UCSD-AML1 (cell line): ENCODE measurements around the gene DLGAP3.

Experiments
- DNase-seq: peaks from one replicate; lab custom pipeline; 2025; ENCODE audit not compliant: unreplicated experiment; lab: John Stamatoyannopoulos, UW

Gene DLGAP3

DNA sequence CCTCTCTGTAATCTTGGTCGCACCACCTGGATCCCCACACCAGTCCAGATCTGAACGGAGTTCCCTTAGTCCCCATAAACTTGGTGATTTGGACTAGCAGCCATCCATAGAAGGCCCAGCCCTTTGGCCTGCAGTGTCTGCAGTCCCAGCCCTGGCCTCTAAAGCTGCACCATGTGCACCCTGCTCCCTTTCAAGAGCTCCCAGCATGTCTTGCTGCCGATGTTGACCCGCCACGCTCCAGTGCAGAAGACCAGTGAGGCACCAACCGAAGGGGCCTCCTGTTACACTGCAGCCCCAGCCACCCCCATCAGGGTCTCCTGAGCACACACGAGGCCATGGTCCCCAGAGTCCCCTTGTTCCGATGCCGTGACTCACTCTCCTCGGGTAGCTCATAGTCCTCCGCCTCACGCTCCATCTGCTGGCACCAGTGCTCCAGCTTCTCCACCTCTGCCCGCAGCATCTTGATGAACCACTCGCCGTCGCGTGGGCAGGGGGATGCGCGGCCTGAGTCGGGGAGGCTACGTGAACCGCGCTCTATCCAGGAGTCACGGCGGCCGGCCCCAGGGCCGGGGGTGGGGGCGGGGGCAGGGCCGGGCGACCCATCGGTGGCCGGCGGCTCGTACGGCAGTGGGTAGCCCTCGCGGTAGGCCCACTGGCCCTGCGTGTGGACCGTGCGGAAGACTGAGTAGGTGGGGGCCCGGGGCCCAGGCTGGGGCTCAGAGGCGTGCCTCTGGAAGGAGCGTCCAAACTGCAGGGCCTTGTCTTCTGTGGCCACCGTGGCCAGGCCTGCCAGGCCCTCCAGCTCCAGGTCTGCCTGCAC lies 61.0 kb downstream of the DLGAP3 start:
- DNase-seq, result no peak

DNA sequence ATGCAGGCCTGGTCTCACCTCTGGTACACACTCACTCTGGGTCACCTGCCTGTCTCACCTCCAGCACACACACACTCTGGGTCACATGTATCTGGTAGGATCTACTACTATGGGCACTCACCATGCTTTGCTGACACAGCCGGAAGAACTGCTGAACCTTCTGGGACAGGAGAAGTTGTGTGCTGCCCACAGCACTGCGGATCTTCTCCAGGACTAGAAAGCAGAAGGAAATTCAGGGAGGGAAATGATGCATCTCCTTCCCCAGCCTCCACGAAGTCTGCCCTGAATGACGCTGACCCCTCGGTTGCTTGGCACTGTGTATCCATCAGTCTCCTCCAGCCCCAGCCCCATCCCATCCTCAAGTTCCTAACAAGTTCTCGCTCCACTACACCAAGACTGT lies 62.0 kb downstream of the DLGAP3 start:
- DNase-seq, result peak; percentile 61

DNA sequence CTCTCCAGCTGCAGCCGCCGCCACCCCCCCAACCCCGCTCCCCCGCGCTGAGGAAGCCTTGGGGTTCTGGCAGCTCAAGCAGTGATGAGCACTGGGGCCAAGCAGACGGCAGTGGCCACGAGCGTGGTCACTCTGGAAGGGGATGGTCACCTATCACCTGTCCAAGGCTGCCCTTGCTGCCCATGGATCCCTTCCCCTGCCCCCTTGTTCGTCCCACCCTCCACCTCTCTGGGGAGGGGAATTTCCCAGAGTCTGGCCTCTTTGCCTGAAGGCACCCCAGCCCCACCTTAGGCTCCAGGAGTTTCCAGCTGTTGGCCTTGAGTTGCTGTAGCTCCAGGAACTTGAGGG lies 62.7 kb downstream of the DLGAP3 start:
- no peak for DNase-seq

DNA sequence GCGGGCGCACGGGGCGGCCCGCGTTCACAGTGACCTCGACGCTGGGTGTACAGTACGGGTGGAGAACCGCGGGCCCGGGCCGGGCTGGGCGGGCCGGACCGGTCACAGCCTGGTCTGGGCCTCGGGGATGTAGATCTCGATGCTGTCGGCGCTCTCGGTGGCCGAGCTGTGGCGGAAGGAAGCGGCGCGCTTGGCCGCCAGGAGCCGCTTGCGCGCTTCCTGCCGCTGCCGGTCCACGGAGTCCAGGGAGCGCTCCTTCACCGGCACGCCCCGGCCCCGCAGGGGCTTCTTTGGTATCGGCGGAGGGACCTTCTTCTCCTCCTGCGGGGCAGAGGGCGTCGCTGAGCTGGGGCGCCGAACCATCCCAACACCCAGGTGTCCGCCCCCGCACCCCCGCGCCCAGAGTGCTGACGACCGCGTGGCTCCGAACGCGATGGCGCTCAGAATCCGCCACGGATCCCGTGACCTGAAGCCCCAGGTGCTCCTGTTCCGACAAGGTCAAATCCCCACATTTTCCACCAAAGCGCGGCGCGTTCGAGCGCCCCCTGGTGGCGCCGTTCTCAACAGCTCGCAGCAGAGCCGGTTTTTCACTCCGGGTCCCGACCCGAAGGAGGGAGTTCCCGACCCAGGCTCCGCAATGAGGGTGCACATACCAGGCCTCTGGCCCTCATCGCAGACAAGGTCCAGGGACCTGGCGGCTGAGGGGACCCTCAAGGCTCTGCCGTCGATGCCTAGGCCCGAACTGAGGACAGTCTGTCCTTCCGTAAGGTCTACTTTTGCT lies 63.3 kb downstream of the DLGAP3 start:
- DNase-seq, result peak; percentile 86

DNA sequence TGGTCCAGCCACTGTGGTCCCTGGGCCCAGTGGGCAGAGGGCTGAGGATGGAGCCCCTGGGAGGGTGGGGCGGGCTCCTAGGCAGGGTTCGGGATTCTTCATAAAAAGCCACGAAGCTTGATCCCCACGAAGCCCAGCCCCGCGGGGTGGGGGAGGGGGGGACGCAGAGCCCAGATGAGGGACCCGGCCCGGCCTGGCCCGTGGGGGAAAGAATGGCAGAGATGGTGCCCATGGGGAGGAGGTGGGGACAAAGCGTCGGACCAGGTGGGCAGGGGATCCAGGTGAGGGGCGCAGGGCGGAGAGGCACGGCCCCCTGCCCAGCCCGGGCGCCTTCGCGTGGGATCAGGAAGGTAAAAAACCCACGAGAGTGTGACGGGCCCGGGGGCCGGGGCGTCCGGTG lies 63.9 kb downstream of the DLGAP3 start:
- no peak for DNase-seq

DNA sequence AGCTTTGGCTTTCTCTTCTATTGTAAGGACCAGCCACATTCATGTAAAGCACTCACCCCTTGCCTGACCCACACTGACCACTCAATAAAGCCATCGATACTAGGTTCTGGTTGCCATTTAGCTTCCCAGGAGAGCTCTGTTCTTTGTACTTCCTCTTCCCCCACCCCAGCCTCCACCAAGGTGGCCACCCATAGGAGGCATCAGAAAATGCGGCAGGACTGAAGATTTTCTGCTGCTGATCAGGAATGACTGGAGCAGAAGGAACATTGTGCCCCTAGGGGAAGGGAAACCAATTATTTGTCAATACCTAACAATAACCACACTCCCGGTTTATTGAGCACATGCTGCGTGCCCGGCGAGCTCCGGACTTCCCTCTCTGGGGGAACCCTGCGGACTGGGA lies 64.7 kb downstream of the DLGAP3 start:
- DNase-seq, result no peak

DNA sequence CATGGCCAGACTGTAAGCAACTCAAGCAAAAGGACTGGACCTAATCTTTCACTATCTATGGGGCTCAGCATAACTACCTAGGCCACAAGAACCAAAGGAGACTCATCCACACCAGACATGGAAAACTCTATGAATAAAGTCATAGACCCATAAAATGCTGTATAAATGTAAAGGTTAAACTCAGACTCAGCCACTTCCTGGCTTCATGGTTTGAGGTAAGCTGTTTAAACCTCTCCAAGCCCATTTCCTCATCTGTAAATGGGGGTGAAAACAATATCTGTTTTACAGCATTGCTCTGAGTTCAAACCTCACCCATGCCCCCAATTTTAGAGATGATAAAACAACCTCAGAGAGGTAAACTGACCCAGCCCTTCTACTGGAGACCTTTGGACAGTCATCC lies 65.9 kb downstream of the DLGAP3 start:
- DNase-seq, result no peak

DNA sequence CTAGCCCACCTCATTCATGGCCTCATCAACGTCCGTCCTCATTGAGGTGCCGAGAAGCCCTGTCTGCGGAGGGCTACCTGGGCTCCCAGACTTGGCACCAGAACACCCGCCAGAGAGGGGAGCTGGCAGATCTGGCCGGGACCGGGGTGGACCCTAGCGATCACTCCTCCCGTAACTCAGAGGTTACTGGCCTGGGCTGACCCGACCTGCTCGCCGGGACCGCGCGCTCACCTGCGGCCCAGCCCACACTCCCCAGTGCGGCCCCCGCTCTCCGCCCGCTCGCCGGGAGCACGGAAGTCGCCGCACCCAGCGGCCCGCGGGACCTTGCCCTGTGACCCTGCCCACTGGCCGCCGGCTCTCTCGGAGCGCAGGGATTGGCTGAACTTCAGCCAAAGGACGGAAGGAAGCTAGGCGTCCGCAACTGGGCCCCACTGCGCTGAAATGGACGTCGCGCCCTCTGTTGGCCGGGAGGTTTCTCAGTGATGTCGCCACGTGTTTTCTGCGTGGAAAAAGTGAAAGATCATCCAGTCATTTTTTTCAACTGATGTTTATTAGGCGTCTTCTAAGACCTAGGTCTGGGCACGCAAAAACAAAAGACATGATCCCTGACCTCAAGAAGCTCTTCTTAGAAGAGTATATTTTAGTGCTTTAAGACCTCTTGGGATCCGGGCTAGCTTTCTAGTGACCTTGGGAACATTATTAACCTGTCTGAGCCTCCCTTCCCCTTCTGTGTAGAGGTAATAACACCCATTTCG lies 69.8 kb downstream of the DLGAP3 start, which contains the start of gene SMIM12:
Gene SMIM12 (minus strand): TSS at position 304 of the 755 bp plus-strand sequence. CDS start 3,772 bp downstream, outside the sequence.
- peak; percentile 93 for DNase-seq

DNA sequence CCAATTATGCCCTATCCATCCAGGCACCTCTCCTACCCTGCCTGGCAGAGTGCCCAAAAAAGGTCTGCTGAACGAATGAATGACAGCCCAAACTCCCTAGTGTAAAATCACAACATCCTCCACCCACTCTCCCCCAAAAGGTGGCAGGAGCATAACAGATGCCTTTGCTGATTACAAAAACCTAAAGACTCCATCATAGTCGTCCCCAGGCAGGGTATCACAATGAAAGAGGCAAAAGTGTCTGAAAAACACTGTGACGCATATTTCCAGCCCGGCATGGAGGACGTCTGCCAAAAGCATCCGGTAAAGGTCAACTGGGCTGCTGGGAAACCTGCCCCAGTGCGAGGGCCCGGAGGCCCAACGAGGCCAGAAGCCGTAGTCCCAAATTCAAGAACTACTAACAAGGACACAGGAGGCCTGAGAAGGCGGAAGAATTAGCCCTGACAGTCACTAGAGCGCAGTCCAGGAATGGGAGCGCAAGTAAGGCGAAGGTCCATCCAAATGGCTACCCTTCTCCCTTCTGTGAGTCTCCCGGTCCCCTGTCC lies 70.5 kb downstream of the DLGAP3 start:
- DNase-seq, result no peak

DNA sequence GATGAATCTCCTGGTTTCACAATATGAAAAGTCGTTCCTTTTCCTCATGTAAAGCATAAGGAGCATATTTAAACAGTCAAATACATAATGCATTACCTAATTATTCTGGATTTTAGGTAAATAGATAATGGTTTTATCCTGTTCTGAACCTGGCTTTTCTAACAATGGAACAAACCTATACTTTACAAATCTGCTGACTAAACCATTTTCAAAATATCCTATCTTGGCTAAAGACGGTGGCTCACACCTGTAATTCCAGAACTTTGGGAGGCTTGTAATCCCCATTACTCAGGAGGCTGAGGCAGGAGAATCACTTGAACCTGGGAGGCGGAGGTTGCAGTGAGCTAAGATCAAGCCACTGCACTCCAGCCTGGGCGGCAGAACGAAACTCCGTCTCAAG lies 72.8 kb downstream of the DLGAP3 start:
- no peak for DNase-seq

DNA sequence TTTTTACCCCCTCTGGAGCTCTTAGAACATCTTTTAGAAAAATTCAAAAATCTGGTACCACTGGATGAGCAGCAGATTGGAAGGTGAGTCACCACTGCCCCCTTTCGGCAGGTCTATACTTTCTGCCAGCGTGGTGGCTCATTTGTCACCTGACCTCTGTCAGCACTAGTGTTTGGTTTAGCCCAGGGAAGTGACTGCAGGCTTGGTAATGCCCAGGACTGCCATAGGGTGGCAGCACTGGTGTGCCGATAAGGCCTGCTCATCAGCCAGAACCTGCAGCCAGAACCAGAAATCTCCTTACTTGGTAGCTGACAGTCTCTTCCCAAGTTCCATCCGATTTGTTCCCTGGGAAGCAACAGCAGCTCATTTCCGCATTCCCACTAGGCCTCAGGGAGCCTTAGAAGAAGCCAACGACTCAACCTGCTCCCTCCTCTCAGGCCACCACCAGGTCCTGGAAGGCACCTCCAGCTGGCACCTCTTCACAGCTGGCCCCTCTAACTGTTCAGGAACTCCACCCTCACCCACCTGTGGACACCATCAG lies 76.7 kb downstream of the DLGAP3 start:
- peak; percentile 89 for DNase-seq

DNA sequence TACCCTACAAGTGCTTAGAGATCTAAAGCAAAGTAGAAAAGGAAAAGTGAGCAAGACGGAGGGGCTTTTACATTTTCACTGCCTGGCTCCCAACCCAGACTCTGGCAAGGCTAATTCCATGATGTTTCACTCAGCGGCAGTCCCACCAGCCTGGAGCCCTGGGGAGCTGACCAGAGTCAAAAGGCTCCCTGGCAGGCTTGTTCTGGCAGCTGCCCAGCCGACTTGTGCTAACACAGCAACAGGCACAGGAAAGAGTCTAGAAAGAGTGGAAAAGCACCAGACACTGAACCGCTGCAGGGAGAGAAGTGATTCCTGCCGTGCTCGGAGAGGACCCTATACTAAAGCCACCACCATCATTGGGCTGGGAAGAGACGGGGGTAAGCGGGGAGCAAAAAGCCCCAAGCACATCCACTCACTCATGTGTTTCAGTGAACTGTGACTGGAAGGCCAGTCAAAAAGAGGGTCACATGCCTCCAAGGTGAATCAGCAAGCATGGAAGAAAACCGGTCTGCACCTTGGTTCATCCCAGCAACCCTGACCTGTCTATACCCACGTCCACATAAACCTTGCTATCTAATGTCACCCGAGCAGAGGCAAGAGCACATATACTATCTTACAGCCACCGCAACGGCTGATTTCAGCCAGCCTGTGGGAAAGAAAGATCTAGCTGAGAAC lies 77.9 kb downstream of the DLGAP3 start:
- no peak for DNase-seq

DNA sequence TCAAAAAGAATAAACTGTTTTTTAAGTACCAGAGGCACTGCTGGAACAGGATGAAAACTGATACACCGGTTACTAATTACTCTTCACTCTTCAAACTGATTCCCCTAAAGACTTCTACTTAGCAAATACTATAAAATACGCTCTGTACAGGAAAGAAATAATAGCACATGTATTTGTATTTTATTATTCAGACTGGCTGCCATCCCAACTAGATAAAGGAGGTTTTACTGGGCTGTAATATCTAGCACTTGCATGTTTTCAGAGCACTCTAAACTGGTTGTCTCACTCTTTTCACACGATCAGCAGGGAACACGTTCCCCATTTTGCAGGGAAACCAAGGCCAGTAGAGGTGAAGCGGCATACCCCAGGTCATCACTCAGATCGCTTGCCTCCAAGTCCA lies 79.1 kb downstream of the DLGAP3 start:
- no peak for DNase-seq

DNA sequence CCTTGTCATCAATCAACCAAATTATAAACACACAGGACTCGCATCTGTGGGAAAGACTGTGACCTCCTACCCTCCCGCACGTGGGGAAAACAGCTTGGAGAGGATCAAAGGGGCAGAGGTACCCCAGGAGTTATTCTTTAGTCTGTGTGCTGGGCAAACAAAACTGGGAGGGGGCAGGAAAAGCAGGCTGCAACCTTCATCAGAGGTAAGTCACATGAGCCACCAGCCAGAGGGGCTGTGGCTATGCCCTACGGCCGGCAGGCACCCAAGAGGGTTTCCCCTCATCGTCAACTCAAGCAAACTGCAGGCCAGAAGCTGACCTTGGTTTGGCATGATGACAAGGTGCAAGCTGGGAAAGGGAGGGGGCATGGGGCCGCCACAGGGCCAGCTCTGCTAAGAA lies 82.4 kb downstream of the DLGAP3 start:
- no peak for DNase-seq

DNA sequence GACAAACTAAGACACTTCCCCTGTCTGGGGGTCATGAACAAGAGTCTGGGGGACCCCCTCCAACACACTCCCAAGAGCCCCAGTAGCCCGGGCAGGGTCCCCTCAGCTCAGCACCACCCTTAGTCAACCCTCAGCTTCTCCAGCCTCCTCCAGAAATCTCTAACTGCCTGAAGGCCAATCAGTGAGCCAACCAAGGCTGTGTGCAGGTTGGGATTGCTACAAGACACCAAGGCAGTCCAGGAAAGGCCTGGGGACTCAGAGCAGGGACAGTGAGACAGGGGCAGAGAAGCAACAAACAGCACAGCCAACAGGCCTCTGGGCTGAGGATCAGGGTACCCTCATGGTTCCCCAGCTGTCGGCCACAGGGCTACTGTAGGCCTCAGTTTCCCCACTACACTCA lies 83.2 kb downstream of the DLGAP3 start:
- DNase-seq, result no peak

DNA sequence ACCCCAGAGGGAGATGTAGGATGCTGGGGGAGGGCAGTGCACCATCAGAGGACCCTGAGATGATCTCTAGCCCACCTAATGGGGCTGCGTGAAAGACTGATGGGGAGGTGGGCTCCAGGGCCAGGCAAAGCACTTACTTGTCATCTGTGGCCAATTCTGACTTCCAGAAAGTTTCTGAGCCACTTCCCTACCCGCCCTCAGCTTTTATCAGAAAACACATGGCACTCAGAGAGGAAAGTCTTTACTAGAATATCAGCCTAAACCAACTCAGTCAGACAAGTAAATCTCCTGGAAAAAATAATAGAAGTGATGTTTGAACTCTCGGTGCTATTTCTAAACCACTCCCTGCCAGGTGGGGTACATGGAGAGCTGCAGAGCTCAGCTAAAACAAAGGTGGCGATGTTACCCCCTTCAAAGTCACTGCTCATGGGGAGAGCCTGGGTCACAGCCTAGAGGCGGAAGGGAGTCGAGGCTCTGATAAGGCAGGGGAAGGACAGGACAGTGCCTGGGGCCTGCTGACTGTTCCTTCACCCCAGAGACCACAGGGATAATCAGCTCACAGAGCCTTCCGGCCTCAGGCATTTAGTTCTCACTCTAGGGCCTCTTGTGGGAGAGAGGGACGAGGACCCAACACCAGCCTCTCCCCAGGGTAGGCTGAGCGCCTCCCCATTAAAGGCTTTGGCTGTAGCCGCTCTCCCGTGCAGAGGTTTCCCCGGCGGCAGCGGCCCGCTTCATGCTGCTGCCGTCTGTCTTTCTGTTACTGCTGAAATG lies 84.1 kb downstream of the DLGAP3 start:
- DNase-seq, result peak; percentile 84

DNA sequence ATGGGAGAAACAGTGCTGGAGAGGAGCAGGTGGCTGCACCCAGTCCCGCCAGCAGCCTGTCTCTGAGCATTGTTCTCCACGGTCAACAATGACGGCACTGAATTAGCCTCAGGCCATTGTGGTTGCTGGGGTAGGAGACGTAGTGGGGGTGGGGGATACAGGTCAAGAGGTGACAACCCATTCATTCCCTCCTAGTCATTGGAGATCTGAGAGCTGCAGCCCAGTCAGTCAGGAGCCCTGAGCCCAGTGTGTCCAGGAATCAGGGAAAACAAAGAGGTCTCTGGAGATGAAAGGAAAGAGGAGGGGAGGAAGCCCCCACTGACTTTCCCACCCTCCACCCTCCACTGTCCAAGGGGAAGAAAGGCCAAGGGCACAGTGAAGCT lies 85.2 kb downstream of the DLGAP3 start:
- DNase-seq, result no peak

DNA sequence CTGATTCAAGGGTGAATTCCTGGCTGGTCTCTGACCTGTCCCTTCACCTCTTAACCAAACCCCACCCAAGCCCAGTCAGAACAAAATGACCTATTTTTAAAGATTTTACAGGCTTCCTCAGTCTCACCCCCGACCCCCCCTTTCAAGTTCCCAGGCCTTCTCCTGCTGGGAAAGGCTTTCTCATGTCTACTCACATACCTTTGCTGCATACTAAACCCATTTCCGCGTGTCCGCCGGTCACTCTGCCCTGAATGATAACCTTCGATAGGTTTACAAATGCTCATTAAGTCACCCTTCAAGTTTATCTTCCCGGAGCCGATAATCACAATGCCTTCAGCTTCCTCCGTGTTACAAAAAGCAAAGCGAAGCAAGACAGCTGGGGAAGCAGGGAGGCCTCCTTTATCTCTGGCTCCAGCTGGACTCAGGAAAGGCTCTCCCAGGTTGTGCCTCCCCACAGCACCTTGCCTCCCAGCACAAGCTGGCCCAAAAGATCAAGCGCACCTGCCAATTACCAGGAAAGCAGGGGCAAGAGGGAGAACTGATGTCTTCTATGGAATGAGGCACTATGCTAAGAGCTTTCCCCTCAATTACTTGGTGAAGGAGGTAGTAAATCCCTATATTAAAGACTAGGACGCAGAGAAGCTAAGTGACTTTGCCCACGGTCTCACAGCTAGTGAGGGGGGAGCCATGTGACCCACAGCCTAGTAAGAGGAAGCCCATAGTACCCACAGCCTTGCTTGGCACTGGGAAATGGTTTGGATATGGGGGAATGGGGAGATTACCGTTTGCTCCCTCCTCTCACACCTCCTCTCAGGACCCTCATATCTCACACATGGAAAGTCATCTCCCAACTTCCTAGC lies 85.8 kb downstream of the DLGAP3 start:
- peak; percentile 52 for DNase-seq

DNA sequence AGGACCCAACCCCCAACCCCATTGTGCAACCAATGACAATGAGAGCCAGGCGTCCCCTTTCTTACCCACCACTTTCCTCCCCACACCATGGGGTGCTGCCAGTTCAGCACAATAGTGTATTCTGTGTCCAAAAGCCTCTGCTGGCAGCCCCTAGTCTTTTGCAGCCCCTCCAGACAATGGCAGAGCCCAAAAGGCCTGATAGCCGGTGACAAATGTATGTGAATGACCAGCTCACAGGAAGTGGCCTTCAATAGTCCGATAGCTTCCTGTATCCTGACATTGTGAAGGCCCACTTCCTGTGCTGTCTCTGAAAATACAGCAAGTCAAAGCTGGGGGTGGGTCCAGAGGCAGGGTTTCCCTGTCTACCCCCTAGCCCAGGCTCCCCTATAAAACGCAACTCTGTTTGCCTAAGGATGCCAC lies 86.5 kb downstream of the DLGAP3 start:
- peak; percentile 61 for DNase-seq
